ENCODE measurements around the gene INPP5K.

Gene INPP5K

DNA sequence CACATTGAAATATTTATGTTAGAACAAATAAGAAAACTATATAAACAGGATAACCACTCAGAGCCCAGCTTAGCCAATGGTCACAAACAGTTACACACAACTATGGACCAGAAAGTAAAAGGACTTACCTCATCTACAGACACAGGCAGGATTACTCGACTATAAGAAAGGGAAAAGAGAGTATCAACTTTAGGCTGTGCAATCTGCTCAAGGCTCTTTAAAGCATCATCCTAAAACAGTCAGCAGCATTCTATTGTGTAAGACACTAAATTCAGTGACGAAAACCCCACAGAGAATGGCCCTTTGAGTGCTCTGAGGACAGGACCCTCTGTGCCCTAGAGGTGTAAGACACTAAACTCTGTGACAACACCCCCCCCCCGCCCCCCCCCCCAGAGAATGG, 42.0 kb upstream of the INPP5K start:
- no peak for DNase-seq (ENCODE audit: extremely low spot score)
- TF ChIP-seq ELF4 (IDR thresholded peaks at IDR 0.05), result no peak
- no peak for TF ChIP-seq FOXM1 (IDR thresholded peaks at IDR 0.05; ENCODE audit: borderline replicate concordance)
- no peak for TF ChIP-seq HDGF (IDR thresholded peaks at IDR 0.05; ENCODE audit: borderline replicate concordance)
- TF ChIP-seq ZNF384 (IDR thresholded peaks at IDR 0.05), result no peak
- TF ChIP-seq ARNT (IDR thresholded peaks at IDR 0.05), result no peak
- TF ChIP-seq CTBP1 (IDR thresholded peaks at IDR 0.05; ENCODE audit: borderline replicate concordance), result no peak
- TF ChIP-seq NFRKB (IDR thresholded peaks at IDR 0.05), result no peak
- ChIA-PET POLR2A (no interaction called here), CTCF (no interaction called here)

DNA sequence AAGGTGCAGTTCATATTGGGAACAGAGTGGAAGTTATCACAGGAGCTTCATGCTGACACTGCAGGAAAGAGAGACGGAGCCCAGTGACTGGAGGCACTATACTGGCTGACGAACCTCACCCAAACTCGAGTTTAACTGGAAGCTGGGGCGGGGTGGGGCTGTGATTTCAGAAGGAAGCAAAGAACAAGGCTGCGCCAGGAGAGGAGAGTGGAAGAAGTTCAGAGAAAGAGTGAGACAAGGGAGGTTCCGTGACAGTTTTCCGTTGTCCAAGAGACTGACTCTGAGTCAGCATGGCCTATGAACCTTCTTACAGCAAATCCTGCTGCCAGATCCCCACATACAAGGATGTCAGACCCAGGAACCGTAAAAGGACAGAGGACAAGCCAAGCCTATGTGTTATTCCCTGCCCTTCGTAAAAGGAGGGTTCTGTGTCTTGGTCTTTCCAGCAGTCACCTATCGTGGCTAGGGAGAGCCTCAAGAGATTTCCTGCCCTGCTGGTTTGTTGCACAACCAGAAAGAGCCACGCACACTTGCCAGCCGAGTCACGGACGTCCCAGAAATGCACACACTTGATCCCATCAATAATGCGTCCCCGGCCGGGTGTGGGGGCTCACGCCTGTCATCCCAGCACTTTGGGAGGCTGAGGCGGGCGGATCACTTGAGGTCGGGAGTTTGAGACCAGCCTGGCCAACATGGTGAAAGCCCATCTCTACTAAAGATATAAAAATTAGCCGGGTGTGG, 41.1 kb upstream of the INPP5K start:
- DNase-seq (ENCODE audit: extremely low spot score), result no peak
- CTCF ChIA-PET, result no interaction called here
- POLR2A ChIA-PET, result no interaction called here
- TF ChIP-seq ARNT (IDR thresholded peaks at IDR 0.05), result no peak
- TF ChIP-seq NFRKB (IDR thresholded peaks at IDR 0.05), result no peak
- TF ChIP-seq L3MBTL2 (conservative IDR thresholded peaks at IDR 0.05), result no peak
- TF ChIP-seq BHLHE40 (IDR thresholded peaks at IDR 0.05; ENCODE audit: borderline replicate concordance), result no peak
- no peak for TF ChIP-seq ELF4 (IDR thresholded peaks at IDR 0.05)
- TF ChIP-seq CTBP1 (IDR thresholded peaks at IDR 0.05; ENCODE audit: borderline replicate concordance), result no peak

DNA sequence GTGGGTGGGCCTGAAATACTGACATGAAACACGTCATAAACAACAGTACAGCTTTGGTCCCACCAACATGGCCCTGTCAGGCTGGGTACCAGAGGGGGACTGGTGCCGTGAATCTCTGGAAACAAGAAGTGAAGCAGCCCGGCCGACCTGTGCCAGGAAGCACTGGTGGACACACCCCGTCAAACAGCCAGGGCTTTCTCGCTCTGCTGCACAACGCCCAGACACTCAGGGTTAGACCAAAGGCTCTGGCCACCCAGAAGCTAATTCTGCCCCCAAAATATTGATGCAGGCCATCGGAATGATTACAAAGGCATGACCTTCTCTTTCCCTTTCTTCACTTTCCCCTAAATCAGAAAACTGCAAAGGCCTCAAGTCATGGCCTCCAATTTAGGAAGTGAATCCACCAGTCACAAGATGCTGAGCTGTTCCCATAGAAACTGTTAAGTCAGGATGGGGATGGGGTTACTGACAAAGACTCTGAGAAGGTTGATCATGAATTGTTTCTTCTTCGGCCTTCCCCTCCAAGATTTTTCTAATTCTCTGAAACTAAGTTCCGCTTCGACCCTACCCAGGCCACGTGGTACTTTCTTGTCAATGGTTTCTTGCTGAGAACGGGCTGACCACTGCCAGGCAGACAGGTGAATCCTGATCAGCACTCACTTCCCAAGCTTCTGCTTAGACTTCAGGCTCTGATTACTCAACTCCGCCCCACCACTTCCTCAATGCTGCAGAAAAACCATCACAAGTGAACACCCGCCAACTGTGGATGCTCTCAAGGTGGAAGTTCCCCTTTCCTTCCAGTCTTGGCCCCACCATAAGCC, 39.4 kb upstream of the INPP5K start:
- CTCF ChIA-PET, result interaction anchor here (1.5 kb wide), 1 partner anchor 22 kb away, joined by 6 read pairs; no protein-coding TSS in a partner anchor
- TF ChIP-seq FOXK2 (IDR thresholded peaks at IDR 0.05) (no peak), CTBP1 (IDR thresholded peaks at IDR 0.05; ENCODE audit: borderline replicate concordance) (no peak), TARDBP (IDR thresholded peaks at IDR 0.05) (no peak), SUZ12 (IDR thresholded peaks at IDR 0.05) (no peak), SP1 (IDR thresholded peaks at IDR 0.05) (no peak), ARNT (IDR thresholded peaks at IDR 0.05) (no peak), L3MBTL2 (conservative IDR thresholded peaks at IDR 0.05) (no peak), HDGF (IDR thresholded peaks at IDR 0.05; ENCODE audit: borderline replicate concordance) (no peak), FOXM1 (IDR thresholded peaks at IDR 0.05; ENCODE audit: borderline replicate concordance) (no peak), PKNOX1 (IDR thresholded peaks at IDR 0.05) (no peak), FOXA1 (IDR thresholded peaks at IDR 0.05) (no peak), ZNF384 (IDR thresholded peaks at IDR 0.05) (no peak), LEF1 (IDR thresholded peaks at IDR 0.05; ENCODE audit: borderline replicate concordance) (no peak), NFRKB (IDR thresholded peaks at IDR 0.05) (no peak), BHLHE40 (IDR thresholded peaks at IDR 0.05; ENCODE audit: borderline replicate concordance) (no peak), ELF4 (IDR thresholded peaks at IDR 0.05) (no peak)
- POLR2A ChIA-PET, result no interaction called here
- DNase-seq (ENCODE audit: extremely low spot score), result no peak

DNA sequence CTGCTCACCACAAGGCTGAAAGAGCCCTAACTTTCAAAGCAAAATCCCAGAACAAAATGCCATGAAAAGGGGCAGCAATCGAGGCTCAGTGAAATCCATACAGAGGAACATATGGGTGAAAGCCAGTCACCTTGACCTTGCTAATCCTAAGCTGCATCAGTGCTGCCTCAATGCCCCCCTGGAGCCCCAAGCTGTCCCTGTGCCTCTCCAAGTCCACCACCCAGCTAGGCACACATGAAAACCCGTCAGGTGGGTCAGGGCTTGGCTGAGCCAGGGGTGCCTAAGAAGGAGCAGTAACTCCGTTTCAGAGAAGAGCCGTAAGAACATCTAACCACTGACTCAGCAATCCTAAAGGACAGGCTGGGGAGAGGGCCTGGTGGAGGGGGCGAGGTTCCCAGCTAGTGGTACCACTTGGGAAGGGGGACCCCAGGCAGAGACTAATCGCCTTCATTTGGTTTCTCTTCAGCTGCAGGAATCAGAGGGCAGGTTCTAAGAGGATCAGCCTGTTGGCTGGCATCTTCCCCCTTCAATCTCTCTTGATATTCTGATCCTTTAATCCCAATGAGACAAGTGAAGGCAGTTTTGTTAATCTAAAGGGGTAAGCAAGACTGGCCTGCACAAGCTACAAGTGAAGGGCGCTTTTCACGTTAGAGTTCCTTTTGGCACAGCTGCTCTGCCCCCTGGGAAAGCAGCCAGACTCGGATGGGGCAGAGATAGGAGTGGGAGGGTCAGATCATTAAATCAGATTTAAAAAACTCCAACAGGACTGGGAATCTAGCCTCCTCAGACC, 38.5 kb upstream of the INPP5K start:
- CTCF ChIA-PET, result interaction anchor here (1.5 kb wide), 1 partner anchor 21 kb away, joined by 6 read pairs; no protein-coding TSS in a partner anchor
- POLR2A ChIA-PET, result no interaction called here
- no peak for DNase-seq (ENCODE audit: extremely low spot score)
- TF ChIP-seq HDGF (IDR thresholded peaks at IDR 0.05; ENCODE audit: borderline replicate concordance), result no peak
- TF ChIP-seq ARNT (IDR thresholded peaks at IDR 0.05), result no peak
- no peak for TF ChIP-seq PKNOX1 (IDR thresholded peaks at IDR 0.05)
- no peak for TF ChIP-seq ELF4 (IDR thresholded peaks at IDR 0.05)
- no peak for TF ChIP-seq ZNF384 (IDR thresholded peaks at IDR 0.05)
- no peak for TF ChIP-seq SP1 (IDR thresholded peaks at IDR 0.05)
- TF ChIP-seq SUZ12 (IDR thresholded peaks at IDR 0.05), result no peak
- no peak for TF ChIP-seq CTBP1 (IDR thresholded peaks at IDR 0.05; ENCODE audit: borderline replicate concordance)
- no peak for TF ChIP-seq TARDBP (IDR thresholded peaks at IDR 0.05)
- TF ChIP-seq NFRKB (IDR thresholded peaks at IDR 0.05), result no peak
- TF ChIP-seq BHLHE40 (IDR thresholded peaks at IDR 0.05; ENCODE audit: borderline replicate concordance), result no peak
- TF ChIP-seq LEF1 (IDR thresholded peaks at IDR 0.05; ENCODE audit: borderline replicate concordance), result no peak
- no peak for TF ChIP-seq FOXA1 (IDR thresholded peaks at IDR 0.05)
- no peak for TF ChIP-seq L3MBTL2 (conservative IDR thresholded peaks at IDR 0.05)
- no peak for TF ChIP-seq FOXM1 (IDR thresholded peaks at IDR 0.05; ENCODE audit: borderline replicate concordance)
- no peak for TF ChIP-seq FOXK2 (IDR thresholded peaks at IDR 0.05)

DNA sequence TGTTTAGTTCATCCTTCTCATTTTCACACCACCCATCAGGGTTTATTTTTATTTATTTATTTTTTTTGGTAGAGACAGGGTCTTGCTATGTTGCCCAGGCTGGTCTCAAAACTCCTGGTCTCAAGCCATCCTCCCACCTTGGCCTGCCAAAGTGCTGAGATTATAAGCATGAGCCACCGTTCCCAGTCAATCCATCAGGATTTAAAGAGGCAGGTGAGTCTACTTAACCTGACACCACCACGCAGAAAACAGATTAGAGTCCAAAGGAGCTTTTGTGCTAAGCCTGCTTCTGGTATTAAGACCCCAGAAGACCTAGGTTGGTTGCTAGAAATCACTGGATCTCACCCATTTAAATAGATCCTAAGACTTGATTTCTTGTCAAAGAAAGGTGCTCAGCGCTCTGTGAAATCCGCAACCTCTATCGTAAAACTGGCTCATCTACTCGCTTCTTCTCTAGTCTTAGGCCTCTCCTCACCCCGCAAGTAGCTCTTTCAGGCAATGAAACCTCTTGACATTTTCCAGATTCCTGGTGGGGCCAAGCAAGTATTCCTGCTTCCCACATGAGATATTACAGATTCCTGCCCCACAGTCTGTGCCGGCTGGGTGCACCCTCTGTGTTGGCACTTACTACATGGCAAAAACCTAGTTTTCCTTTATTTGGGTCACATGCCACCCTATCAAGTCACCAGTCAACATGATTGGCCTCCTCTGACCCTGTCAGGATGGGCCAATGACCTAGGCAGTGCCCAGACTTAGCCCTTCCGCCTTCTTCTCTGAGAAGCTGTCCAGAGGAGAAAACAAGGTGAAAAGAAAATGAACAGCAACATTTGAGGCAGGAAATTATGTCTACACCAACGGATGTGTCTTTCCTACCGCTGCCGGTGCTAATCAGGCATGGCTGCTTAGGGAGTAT, 37.2 kb upstream of the INPP5K start:
- DNase-seq (ENCODE audit: extremely low spot score), result no peak

More for the DNA sequence above, 37.2 kb upstream of the INPP5K start:
- ChIA-PET POLR2A (interaction anchor here (0.9 kb wide), 1 partner anchor 8 kb away, joined by 3 read pairs; no protein-coding TSS in a partner anchor), CTCF (interaction anchor here (0.6 kb wide), 1 partner anchor 34 kb away, joined by 4 read pairs; no protein-coding TSS in a partner anchor)
- TF ChIP-seq FOXK2 (IDR thresholded peaks at IDR 0.05) (no peak), NFRKB (IDR thresholded peaks at IDR 0.05) (no peak), ZNF384 (IDR thresholded peaks at IDR 0.05) (no peak), FOXA1 (IDR thresholded peaks at IDR 0.05) (no peak)

All from HEK293T (cell line).